NT2/D1 (cell line): ENCODE measurements around the gene AGXT.
A peak's percentile ranks its signal among the peaks of the same experiment; 100 is the strongest.

Experiments used
- DNase-seq: peaks from one replicate; pipeline ENCODE4 v3.0.0-alpha.2; 2011; ENCODE audit warnings: low read depth, low spot score
- H3K27me3 ChIP-seq: 2 replicates; pipeline ENCODE4 v1.6.0; 2011; ENCODE audit warnings: mild to moderate bottlenecking; ENCODE audit not compliant: insufficient read length, insufficient read depth
- H3K36me3 ChIP-seq: 2 replicates; pipeline ENCODE4 v1.6.1; 2011; ENCODE audit warnings: mild to moderate bottlenecking, low read length, mixed read lengths; ENCODE audit not compliant: insufficient read depth, insufficient read length
- H3K4me1 ChIP-seq: 2 replicates; pipeline ENCODE4 v1.5.1; 2011; ENCODE audit not compliant: insufficient read depth, insufficient read length
- H3K4me3 ChIP-seq: 2 replicates; pipeline ENCODE4 v1.5.1; 2011; ENCODE audit warnings: low read depth; ENCODE audit not compliant: insufficient read length
- H3K9ac ChIP-seq: 2 replicates; pipeline ENCODE4 v1.6.0; 2011; ENCODE audit warnings: low read depth; ENCODE audit not compliant: insufficient read length
- H3K9me3 ChIP-seq: 2 replicates; pipeline ENCODE4 v1.5.1; 2011; ENCODE audit warnings: mild to moderate bottlenecking, low read length; ENCODE audit not compliant: insufficient read depth
- SUZ12 ChIP-seq: IDR thresholded peaks from 2 replicates; pipeline ENCODE4 v1.6.1; 2011; ENCODE audit not compliant: insufficient read length, insufficient read depth; ENCODE audit errors: extremely low read depth
- YY1 ChIP-seq: IDR thresholded peaks from 2 replicates; pipeline ENCODE4 v1.6.1; 2011; ENCODE audit not compliant: insufficient read length, insufficient read depth
- ZNF274 ChIP-seq: IDR thresholded peaks from 2 replicates; pipeline ENCODE4 v1.6.1; 2011; ENCODE audit warnings: mild to moderate bottlenecking, low read depth, low read length

AGXT gene

GRCh38 chr2:240823449-240824336, 44.9 kb upstream of the AGXT start:
- Histone ChIP-seq H3K36me3 (no peaks in the 10 kb centered on the region), H3K9me3 (peaks cover 14% of the 10 kb centered on the region; the same call in 1 of the 2 replicates), H3K4me3 (no peak overlapping the region), H3K27me3 (peaks cover 95% of the 10 kb centered on the region), H3K4me1 (peaks cover 2% of the 10 kb centered on the region), H3K9ac (no peak overlapping the region)
- DNase-seq, result no peak
- TF ChIP-seq SUZ12 (no peak), ZNF274 (no peak), YY1 (no peak)

GRCh38 chr2:240825476-240825875, 43.1 kb upstream of the AGXT start:
- no peak for DNase-seq
- TF ChIP-seq SUZ12 (no peak), YY1 (no peak), ZNF274 (no peak)
- Histone ChIP-seq H3K9ac (no peak overlapping the region), H3K9me3 (peaks cover 14% of the 10 kb centered on the region; the same call in 1 of the 2 replicates), H3K27me3 (peaks cover 97% of the 10 kb centered on the region), H3K4me3 (no peak overlapping the region), H3K4me1 (no peaks in the 10 kb centered on the region), H3K36me3 (no peaks in the 10 kb centered on the region)

- no peak for TF ChIP-seq YY1
- TF ChIP-seq SUZ12, result no peak
- TF ChIP-seq ZNF274, result no peak
- H3K9ac ChIP-seq, result peak overlapping the region; percentile 63
- peaks cover 8% of the 10 kb centered on the region for H3K4me1 ChIP-seq
- no peak for DNase-seq
- no peaks in the 10 kb centered on the region for H3K36me3 ChIP-seq
- H3K9me3 ChIP-seq, result peaks cover 5% of the 10 kb centered on the region; the same call in 1 of the 2 replicates
- H3K27me3 ChIP-seq, result peaks cover 69% of the 10 kb centered on the region
- H3K4me3 ChIP-seq, result peak overlapping the region; percentile 46
Observed at GRCh38 chr2:240831594-240832204, 36.9 kb upstream of the AGXT start.

- Histone ChIP-seq H3K27me3 (peaks cover 65% of the 10 kb centered on the region), H3K9ac (peak overlapping the region; percentile 63), H3K4me1 (peaks cover 8% of the 10 kb centered on the region), H3K4me3 (peak overlapping the region; percentile 46), H3K9me3 (peaks cover 1% of the 10 kb centered on the region; the same call in 1 of the 2 replicates), H3K36me3 (no peaks in the 10 kb centered on the region)
- TF ChIP-seq YY1, result no peak
- no peak for TF ChIP-seq ZNF274
- TF ChIP-seq SUZ12, result no peak
- DNase-seq, result peak; percentile 93
Observed at GRCh38 chr2:240832205-240832727, 36.4 kb upstream of the AGXT start.

- H3K4me3 ChIP-seq, result no peak overlapping the region
- H3K9ac ChIP-seq, result no peak overlapping the region
- no peak for DNase-seq
- peaks cover 63% of the 10 kb centered on the region for H3K27me3 ChIP-seq
- H3K4me1 ChIP-seq, result peaks cover 8% of the 10 kb centered on the region
- H3K9me3 ChIP-seq, result no peaks in the 10 kb centered on the region
- no peaks in the 10 kb centered on the region for H3K36me3 ChIP-seq
- TF ChIP-seq YY1 (no peak), ZNF274 (no peak), SUZ12 (no peak)
Observed at GRCh38 chr2:240832921-240833494, 35.6 kb upstream of the AGXT start.

GRCh38 chr2:240833724-240834285, 34.8 kb upstream of the AGXT start:
- H3K9me3 ChIP-seq, result no peaks in the 10 kb centered on the region
- no peak for TF ChIP-seq YY1
- no peak for TF ChIP-seq SUZ12
- TF ChIP-seq ZNF274, result no peak
- DNase-seq, result no peak
- no peak overlapping the region for H3K4me3 ChIP-seq
- peaks cover 8% of the 10 kb centered on the region for H3K4me1 ChIP-seq
- H3K27me3 ChIP-seq, result peaks cover 55% of the 10 kb centered on the region
- no peaks in the 10 kb centered on the region for H3K36me3 ChIP-seq
- H3K9ac ChIP-seq, result no peak overlapping the region
